Mesothelial cell of epicardium (in vitro differentiated cells): ENCODE results near the gene APIP. TPM values are rescaled to one million over a fixed set of nuclear protein-coding genes. Genes with fewer than 3 reads are reported as not detected.

Experiments used
- DNase-seq, 2 experiments: peaks; one replicate each; pipeline ENCODE4 v3.0.0; 2021; ENCODE audit warnings: low spot score in 2 of 2; ENCODE audit not compliant: unreplicated experiment in 2 of 2
- H3K27ac Mint-ChIP-seq: 2 replicates; pipeline ENCODE4 v1.8.0; 2021; ENCODE audit warnings: mixed read lengths
- H3K27me3 Mint-ChIP-seq: 2 replicates; pipeline ENCODE4 v1.8.0; 2021; ENCODE audit warnings: low read depth, mixed read lengths
- H3K36me3 Mint-ChIP-seq: 2 replicates; pipeline ENCODE4 v1.8.0; 2021; ENCODE audit warnings: mixed read lengths
- H3K4me1 Mint-ChIP-seq: 2 replicates; pipeline ENCODE4 v1.8.0; 2021; ENCODE audit warnings: mixed read lengths
- H3K4me3 Mint-ChIP-seq: 2 replicates; pipeline ENCODE4 v1.8.0; 2021; ENCODE audit warnings: mild to moderate bottlenecking, moderate library complexity, mixed read lengths
- H3K9me3 Mint-ChIP-seq: 2 replicates; pipeline ENCODE4 v1.8.0; 2021; ENCODE audit warnings: mixed read lengths
- total RNA-seq: library from RNA; stranded (reverse); gene quantifications from 3 replicates; pipeline ENCODE4 v1.2.1, GENCODE V29; 2021
- TF ChIP-seq, protein P1 (sequence below): fragments of 200-600 bp; sonication (generic); IDR thresholded peaks from one replicate; pipeline ENCODE4 v1.5.0; 2021; ENCODE audit warnings: antibody characterized with exemption; ENCODE audit not compliant: unreplicated experiment

APIP gene
- total RNA-seq, 1 donor from 2014 or later, result 22.9 TPM

DNA sequence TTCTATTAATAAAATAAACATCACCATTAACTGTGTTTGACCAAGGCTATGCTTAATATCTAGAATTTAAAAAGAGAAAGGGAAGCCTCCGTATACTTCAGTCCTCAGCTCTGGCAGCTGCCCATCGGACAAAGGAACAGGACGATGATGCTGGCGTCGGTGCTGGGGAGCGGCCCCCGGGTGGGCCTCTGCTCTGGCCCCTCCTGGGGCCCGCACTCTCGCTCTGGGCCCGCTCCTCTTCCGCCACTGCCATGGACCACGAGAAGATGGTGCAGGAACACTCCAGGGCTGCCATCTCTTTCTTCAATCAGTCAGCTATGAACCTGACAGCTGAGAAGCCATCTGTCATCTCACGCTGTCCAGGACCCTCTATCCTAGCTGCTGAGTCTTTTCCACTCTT, 25.5 kb upstream of the APIP start:
- TF ChIP-seq, protein P1, sequence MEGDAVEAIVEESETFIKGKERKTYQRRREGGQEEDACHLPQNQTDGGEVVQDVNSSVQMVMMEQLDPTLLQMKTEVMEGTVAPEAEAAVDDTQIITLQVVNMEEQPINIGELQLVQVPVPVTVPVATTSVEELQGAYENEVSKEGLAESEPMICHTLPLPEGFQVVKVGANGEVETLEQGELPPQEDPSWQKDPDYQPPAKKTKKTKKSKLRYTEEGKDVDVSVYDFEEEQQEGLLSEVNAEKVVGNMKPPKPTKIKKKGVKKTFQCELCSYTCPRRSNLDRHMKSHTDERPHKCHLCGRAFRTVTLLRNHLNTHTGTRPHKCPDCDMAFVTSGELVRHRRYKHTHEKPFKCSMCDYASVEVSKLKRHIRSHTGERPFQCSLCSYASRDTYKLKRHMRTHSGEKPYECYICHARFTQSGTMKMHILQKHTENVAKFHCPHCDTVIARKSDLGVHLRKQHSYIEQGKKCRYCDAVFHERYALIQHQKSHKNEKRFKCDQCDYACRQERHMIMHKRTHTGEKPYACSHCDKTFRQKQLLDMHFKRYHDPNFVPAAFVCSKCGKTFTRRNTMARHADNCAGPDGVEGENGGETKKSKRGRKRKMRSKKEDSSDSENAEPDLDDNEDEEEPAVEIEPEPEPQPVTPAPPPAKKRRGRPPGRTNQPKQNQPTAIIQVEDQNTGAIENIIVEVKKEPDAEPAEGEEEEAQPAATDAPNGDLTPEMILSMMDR, result no peak
- no peaks in the 10 kb centered on the region for H3K27me3 Mint-ChIP-seq

DNA sequence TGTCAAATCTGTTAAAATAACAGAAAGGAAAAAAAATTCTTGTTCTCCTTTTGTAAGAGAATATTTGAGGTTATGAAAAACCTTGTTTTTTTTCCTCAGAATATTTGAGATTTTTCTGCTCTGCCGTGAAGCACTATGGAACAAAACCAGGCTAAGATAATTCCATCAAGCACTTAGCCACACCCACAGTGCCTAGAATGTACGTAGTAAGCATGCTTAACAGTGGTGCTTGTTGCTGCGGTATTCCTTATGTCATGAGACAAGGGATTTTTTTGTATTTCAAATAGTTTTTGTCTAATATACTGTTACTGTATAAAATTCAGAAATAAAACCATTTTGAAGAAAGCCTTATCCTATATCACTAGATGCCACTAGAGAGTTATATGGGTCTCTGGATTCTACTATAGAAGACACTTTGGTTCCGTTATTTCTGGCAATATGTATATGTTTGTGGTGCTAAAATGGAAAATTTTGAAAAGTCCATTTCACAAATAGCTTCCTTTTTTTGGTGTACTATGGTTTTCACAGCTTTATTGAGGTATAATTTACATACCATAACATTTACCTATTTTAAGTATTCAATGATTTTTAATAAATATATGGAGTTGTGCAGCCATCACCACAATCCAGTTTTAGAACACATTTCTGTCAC, 24.0 kb upstream of the APIP start:
- H3K36me3 Mint-ChIP-seq, result peaks cover 22% of the 10 kb centered on the region
- H3K9me3 Mint-ChIP-seq, result peaks cover 8% of the 10 kb centered on the region
- H3K27me3 Mint-ChIP-seq, result no peaks in the 10 kb centered on the region
- H3K4me3 Mint-ChIP-seq, result no peak overlapping the region
- DNase-seq, result no peak
- no peaks in the 10 kb centered on the region for H3K4me1 Mint-ChIP-seq
- H3K27ac Mint-ChIP-seq, result peak overlapping the region; percentile 3
- TF ChIP-seq, protein P1, result no peak

More for the DNA sequence above, 25.5 kb upstream of the APIP start:
- no peaks in the 10 kb centered on the region for H3K4me1 Mint-ChIP-seq
- peaks cover 23% of the 10 kb centered on the region for H3K36me3 Mint-ChIP-seq
- H3K27ac Mint-ChIP-seq, result no peak overlapping the region
- H3K9me3 Mint-ChIP-seq, result peaks cover 8% of the 10 kb centered on the region
- DNase-seq, result no peak
- H3K4me3 Mint-ChIP-seq, result no peak overlapping the region

DNA sequence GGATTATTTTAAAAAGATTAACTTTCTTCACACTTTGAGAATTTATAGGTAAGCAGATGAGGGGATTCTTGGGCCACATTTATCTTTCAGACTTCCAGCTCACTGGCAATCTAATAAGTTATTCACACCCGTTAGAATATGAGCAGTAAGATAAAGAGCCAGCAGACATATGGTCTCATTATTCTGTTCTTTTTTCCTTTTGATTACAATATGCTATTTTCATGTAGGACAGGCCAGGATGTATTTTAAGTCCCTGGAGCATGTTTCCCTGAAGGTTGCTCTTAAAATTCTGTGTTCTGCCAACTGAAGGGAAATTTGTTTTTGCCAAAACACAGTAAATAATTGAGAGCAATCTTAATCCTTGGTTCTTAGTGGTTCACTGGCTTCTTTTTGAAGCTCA, 22.4 kb upstream of the APIP start:
- Mint-ChIP-seq H3K9me3 (peaks cover 2% of the 10 kb centered on the region), H3K4me3 (no peak overlapping the region), H3K36me3 (peaks cover 21% of the 10 kb centered on the region), H3K4me1 (no peaks in the 10 kb centered on the region), H3K27me3 (no peaks in the 10 kb centered on the region), H3K27ac (no peak overlapping the region)
- DNase-seq, result no peak
- TF ChIP-seq, protein P1, result no peak

DNA sequence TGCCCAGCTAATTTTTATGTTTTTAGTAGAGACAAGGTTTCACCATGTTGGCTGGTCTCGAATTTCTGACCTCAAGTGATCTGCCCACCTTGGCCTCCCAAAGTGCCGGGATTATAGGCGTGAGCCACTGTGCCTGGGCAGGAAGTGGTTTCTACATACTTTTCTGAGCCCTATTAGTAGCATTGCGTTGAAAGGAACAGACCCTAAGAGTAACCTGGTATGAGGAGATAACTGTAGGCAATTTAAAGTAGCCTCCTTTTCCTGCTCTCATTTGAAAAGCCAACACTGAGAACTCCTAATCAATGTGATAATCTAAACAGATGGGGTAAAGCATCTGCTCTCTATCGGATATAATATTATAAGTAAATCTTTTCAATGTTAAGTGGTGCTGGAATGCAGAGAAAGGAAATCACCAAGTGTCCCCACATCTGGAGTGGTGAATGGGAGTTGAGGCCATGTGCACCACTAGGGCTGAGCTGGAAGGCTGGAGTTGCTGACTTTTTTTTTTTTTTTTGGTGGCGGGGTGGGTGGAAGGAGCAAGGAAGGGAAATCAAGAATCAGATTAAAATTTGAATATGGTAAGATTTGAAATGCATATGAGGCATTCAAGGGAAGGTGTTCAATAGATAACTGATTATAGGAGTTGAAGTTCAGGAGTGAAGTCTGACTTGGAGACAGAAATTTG, 20.9 kb upstream of the APIP start:
- no peak for DNase-seq
- H3K4me1 Mint-ChIP-seq, result no peaks in the 10 kb centered on the region
- H3K27me3 Mint-ChIP-seq, result no peaks in the 10 kb centered on the region
- H3K27ac Mint-ChIP-seq, result no peak overlapping the region
- H3K9me3 Mint-ChIP-seq, result no peaks in the 10 kb centered on the region
- H3K4me3 Mint-ChIP-seq, result no peak overlapping the region
- TF ChIP-seq, protein P1, result no peak
- H3K36me3 Mint-ChIP-seq, result peaks cover 29% of the 10 kb centered on the region

DNA sequence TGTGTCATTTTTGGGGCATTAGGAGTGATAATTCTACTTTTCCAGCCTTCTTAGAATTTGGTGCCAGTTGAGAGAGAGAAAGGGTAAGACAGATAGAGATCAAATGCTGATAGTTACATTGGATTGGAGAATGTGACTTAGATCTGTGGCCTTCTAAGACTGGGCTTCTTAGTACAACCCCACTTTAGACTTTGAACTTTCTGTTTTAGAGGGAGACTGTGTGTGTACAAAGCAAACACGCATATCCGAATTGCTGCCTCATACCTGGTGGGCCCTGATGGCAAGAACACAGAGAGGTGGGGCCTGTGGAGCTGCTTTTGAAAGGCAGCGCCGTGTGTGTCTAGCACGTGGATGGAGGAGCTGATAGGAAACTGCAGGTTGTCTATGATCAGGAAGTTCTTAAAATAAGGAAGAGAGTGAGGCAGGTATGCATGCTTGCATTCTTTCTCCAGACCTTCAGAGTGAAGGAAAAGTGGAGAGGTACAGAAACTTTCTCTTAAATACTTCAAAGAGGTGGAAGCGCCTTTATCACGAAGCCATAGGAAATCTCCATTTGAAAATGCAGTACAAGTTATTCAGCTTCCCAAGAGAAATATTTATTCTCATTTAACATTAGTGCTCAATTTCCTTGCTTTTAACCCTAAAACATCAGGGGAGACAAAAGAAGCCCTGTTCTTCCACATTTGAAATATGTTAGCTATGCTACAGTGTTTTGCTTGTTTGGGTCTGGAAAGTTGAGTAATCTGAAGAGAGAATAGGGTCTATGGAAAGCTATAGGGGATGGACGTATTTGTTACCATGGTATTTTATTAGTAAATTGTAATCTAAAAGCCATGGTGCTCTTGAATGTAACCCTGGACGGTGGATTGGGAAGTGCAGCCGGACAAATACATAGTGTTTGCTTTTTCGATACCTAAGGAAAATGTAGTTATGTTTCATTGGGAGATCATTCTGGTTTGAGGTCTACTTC, 13.9 kb upstream of the APIP start:
- H3K36me3 Mint-ChIP-seq, result peaks cover 19% of the 10 kb centered on the region
- no peak for DNase-seq
- H3K27ac Mint-ChIP-seq, result no peak overlapping the region

More for the DNA sequence above, 13.9 kb upstream of the APIP start:
- TF ChIP-seq, protein P1, result no peak
- Mint-ChIP-seq H3K4me3 (no peak overlapping the region), H3K9me3 (no peaks in the 10 kb centered on the region), H3K27me3 (no peaks in the 10 kb centered on the region), H3K4me1 (peaks cover 30% of the 10 kb centered on the region)
